ENCODE data around the gene AQP7. TPM values are rescaled to one million over a fixed set of nuclear protein-coding genes. Genes with fewer than 3 reads are reported as not detected.

The AQP7 gene
- total RNA-seq, 1 donor from 2014 or later: not detected

- no peaks in the 10 kb centered on the region for H3K27me3 ChIP-seq (ENCODE audit: control insufficient read depth, insufficient read depth, low read length)
- DNase-seq (ENCODE audit: low read depth): no peak
- no peak overlapping the region for H3K4me3 ChIP-seq (ENCODE audit: low read depth, low read length)
- no peaks in the 10 kb centered on the region for H3K36me3 ChIP-seq (ENCODE audit: control insufficient read depth, insufficient read depth, low read length)
- no peak for TF ChIP-seq CTCF (IDR thresholded peaks at IDR 0.05; ENCODE audit: insufficient read depth, low read length, poor library complexity, severe bottlenecking)
These were observed 52.6 kb downstream of the AQP7 start for GRCh38 chr9:33349743-33350142.

- Histone ChIP-seq H3K36me3 (ENCODE audit: control insufficient read depth, insufficient read depth, low read length) (peaks cover 2% of the 10 kb centered on the region), H3K4me3 (ENCODE audit: low read depth, low read length) (no peak overlapping the region), H3K27me3 (ENCODE audit: control insufficient read depth, insufficient read depth, low read length) (no peaks in the 10 kb centered on the region)
- DNase-seq (ENCODE audit: low read depth): no peak
- no peak for TF ChIP-seq CTCF (IDR thresholded peaks at IDR 0.05; ENCODE audit: insufficient read depth, low read length, poor library complexity, severe bottlenecking)
These were observed 53.4 kb downstream of the AQP7 start for GRCh38 chr9:33348998-33349397.

GRCh38 chr9:33346564-33346963, 55.8 kb downstream of the AQP7 start:
- Histone ChIP-seq H3K4me3 (ENCODE audit: low read depth, low read length) (no peak overlapping the region), H3K36me3 (ENCODE audit: control insufficient read depth, insufficient read depth, low read length) (peaks cover 3% of the 10 kb centered on the region), H3K27me3 (ENCODE audit: control insufficient read depth, insufficient read depth, low read length) (no peaks in the 10 kb centered on the region)
- DNase-seq (ENCODE audit: low read depth): no peak
- TF ChIP-seq CTCF (IDR thresholded peaks at IDR 0.05; ENCODE audit: insufficient read depth, low read length, poor library complexity, severe bottlenecking): no peak

GRCh38 chr9:33344145-33344544, 58.2 kb downstream of the AQP7 start:
- no peak overlapping the region for H3K4me3 ChIP-seq (ENCODE audit: low read depth, low read length)
- no peaks in the 10 kb centered on the region for H3K27me3 ChIP-seq (ENCODE audit: control insufficient read depth, insufficient read depth, low read length)
- no peak for TF ChIP-seq CTCF (IDR thresholded peaks at IDR 0.05; ENCODE audit: insufficient read depth, low read length, poor library complexity, severe bottlenecking)
- H3K36me3 ChIP-seq (ENCODE audit: control insufficient read depth, insufficient read depth, low read length): peaks cover 3% of the 10 kb centered on the region
- DNase-seq (ENCODE audit: low read depth): no peak

GRCh38 chr9:33341182-33341581, 61.2 kb downstream of the AQP7 start:
- Histone ChIP-seq H3K4me3 (ENCODE audit: low read depth, low read length) (no peak overlapping the region), H3K36me3 (ENCODE audit: control insufficient read depth, insufficient read depth, low read length) (peaks cover 4% of the 10 kb centered on the region), H3K27me3 (ENCODE audit: control insufficient read depth, insufficient read depth, low read length) (no peaks in the 10 kb centered on the region)
- no peak for DNase-seq (ENCODE audit: low read depth)
- no peak for TF ChIP-seq CTCF (IDR thresholded peaks at IDR 0.05; ENCODE audit: insufficient read depth, low read length, poor library complexity, severe bottlenecking)

GRCh38 chr9:33340186-33340585, 62.2 kb downstream of the AQP7 start:
- H3K4me3 ChIP-seq (ENCODE audit: low read depth, low read length): no peak overlapping the region
- no peak for TF ChIP-seq CTCF (IDR thresholded peaks at IDR 0.05; ENCODE audit: insufficient read depth, low read length, poor library complexity, severe bottlenecking)
- peaks cover 4% of the 10 kb centered on the region for H3K36me3 ChIP-seq (ENCODE audit: control insufficient read depth, insufficient read depth, low read length)
- DNase-seq (ENCODE audit: low read depth): no peak
- H3K27me3 ChIP-seq (ENCODE audit: control insufficient read depth, insufficient read depth, low read length): no peaks in the 10 kb centered on the region
